GM21526 (cell line): ENCODE data around the gene VGLL4.

Experiments
- ATAC-seq: cut with Tn5 transposase; IDR thresholded peaks from one replicate; pipeline ENCODE4 v1.9.1; 2021; ENCODE audit warnings: moderate library complexity; ENCODE audit not compliant: unreplicated experiment, low FRiP score

Gene VGLL4

DNA sequence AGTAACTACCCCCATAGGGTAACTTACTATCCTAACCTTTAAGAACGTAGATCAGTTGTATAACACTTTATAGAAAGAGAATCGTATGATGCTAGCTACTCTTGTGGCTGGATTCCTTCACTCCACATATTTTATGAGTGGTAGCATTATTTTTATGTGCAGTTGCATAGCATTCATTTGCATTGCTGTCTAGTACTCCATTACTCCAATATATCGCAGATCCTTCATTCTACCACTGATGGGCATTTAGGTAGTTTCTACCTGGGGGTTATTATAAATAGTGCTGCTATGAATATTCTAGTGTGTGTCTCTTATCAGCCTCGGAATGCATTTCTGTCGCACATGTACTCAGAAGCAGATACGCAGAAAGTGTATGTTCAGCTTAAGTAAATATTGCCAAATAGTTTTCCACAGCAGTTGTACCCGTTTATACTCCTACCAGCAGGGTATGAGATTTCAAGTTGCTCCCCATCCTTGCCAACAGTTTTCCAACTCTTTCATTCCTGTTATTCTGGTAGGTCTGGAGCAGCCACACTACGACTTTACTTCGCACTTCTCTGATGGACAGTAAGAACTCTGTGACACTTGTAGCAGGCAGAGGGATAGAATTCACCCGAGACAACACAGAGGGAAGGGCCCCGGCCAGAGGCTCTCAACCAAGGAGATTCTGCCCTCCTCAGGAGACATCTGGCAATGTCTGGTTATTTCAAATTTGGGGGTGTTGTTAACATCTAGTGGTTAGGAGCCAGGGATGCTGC, 9.8 kb upstream of the VGLL4 start:
- ATAC-seq: no peak

- ATAC-seq: no peak
These were observed 8.2 kb upstream of the VGLL4 start for GRCh38 chr3:11651900-11652299.

DNA sequence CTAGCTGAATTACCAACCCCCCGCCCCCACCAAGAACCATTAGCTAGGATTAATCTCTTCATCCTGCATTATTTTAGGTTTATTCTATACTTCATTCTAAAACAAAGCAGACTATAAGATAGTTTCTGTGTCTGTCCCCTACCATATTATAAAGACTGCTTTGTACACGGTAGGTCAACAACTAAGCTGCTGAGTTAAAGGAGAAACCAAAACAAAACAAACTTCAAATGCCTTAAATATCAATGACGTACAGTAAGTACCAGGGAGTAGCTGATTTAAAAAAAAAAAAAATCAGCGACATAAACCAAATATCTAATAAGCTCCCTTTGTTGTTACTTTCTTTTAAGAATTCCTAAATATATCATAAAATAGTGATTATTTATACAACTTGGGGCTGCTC, 7.8 kb upstream of the VGLL4 start:
- ATAC-seq: no peak

- no peak for ATAC-seq
These were observed 6.7 kb upstream of the VGLL4 start for GRCh38 chr3:11650391-11650790.

DNA sequence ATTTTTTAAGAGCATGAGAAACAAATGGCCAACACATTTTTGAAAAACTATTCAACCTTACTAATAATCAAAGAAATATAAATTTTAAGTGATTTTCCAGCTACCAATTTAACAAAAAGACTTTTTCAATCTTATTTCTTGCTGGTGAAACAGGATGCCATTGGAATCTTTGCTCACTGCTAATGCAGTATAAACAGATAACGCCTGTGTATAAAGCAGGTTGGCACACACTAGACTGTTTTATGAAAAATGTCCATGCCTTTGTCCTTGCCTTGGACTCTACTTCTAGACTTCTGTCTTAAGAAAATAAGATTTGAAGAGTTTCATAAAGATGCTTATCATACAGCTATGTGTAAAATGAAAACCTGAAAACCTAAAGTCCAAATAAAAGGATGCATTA, 5.0 kb upstream of the VGLL4 start:
- ATAC-seq: no peak

GRCh38 chr3:11643201-11643603, 513 bp downstream of the VGLL4 start:
- no peak for ATAC-seq

DNA sequence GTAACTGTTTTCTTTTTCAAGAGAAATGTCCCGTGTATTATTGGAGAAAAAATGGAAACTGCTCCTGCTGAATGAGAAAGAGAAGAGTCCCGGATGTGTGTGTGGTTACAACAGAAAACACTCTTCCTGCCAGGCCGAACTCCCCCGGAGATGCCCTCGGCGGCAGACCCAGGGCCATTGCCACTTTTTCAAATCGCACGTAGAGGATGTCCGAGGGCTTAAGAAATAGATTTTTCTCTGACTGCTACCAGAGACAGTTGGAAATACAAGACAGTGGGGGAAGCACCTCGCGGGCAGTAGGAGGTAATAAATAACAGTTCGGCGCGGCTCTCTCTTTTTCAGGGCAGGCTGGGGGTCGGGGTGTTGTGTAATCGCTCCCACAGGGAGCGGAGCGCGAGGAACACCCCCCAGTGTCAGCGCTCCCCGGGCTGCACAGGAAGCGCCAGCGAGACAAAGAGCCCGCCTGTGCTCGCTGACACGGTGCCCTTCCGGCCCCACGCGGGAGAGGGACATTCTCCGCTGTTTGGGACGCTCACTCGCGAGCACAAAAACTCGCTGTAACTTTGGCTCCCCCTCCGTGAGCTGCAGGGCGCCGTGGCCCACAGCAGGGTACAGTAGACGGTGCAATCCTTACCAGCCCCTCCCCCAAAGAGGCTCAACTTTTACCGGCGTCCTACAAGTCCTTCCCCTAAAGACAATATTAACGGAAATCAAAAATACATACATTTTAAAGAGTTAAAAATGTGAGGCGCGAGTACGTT, 1.1 kb downstream of the VGLL4 start:
- ATAC-seq: peak; percentile 51

DNA sequence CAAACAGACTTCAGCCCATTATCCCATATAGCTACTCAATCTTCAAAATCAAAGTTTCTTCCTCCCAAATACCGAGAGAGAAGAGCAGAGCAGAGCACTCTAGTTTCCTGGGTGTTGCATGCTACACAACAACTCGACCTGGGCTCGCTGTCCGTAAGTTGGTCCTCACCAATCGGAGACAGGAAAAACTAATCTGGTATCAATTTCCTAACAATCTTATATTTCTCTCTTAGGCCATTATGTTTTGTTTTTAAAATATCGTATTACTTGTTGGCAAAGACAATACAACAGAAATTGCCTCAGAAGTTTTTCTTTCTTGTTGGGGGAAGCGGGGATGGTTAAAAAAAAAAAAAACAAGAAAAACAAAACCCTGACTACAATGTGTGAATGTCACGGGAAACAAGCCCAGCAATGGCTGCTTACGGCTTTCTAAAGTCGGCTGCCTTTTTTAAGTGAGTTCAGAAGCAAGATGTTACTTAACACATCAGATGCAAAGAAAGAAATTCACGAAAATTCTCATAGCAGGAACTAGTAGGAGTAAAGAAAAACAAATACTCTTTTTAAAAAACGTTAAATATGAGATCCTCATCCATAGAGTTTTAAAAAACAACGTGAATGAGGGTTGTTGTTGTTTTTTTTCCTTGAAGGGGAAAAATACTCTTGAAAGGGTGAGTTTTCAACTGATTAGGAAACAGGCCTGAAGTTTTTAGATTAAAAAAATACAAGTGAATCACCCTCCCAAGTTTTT, 1.9 kb downstream of the VGLL4 start:
- ATAC-seq: no peak

GRCh38 chr3:11641316-11641682, 2.4 kb downstream of the VGLL4 start:
- ATAC-seq: no peak

DNA sequence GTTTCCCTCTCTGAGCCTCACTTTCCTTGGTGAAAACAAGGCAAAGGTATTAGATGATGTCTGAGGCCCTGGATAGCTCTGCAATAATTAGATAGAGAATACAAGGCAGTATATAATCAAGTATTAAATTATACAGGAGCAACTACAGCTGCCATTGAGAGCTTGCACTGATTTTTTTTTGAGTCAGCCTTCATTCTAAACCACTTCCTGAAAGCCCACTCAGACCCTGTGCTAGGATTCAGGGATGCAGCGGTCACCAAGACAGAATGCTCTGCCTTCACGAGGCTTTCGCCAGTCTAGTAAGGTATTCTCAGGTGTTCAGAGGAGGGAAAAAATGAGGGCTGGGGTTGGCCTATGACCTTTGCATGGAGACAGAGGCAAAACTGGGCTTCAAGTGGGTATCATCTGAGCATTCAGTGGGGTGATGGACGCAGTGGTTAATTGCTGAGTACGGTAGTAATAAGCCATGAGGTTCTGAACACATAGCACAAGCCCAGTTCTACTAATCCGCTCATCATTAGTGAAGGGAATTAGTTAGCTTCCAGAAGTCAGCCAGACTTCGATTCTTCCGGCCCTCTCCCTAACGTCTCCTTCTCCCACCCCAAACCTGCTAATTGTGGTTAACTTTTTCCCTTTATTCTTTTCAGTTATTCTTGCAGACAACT, 3.6 kb downstream of the VGLL4 start:
- no peak for ATAC-seq

DNA sequence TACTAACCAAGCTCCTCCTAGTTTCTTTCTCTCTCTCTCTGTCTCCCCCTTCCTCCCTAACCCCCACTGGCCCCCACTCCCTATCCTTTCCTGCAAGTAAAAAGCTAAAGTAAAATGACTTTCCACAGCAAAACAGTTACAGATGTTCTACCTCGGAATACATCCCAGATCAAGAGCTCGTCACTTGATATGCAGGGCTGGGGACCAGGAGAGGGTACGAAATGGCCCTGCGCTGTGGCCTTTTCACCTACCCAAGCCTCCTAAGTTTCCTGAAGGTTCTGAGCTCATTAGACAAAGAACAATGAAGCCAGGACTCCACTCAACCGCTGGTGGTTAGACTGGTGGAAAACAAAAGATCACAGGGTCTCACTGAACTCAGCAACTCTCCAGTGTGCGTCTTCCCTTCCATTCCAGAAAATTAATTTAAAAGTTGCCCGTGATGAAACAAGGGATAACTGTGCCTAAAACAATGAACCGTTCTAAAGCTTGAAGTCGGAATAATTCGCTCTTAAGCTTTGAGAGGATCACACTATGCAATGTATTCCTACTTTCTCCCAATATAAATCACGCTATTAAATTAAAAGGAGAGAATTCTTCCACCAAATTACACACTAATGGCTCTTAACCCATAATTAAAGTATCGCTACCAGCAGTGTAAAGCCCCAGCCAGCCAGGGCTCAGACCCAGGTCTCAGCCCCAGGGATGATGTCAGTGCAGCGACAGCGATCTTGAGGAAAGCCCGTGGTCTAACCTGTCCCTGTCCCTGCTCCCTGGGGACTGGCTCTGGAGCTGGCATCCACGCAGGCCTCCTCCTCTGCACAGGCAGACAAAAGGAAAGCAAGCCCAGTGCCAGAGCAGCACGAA, 5.0 kb downstream of the VGLL4 start:
- ATAC-seq: no peak

GRCh38 chr3:11637901-11638458, 5.7 kb downstream of the VGLL4 start:
- no peak for ATAC-seq

DNA sequence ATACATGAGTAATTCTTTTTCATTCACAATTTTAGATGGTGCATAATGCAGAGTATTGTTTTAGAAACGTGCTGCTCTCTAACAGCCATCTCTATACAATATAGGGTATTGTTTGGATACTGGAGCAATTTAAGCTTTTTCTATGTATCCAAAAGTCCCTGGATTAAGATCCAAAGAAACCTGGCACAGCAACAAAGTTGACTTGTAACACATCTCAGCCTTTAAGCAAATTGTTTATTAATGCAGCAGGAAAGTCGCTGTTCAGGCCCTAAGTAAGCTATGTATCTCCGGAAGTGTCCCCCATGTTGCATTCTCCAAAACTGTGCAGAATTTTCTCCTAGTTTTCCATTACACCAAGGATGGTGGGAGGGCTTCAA, 7.3 kb downstream of the VGLL4 start:
- ATAC-seq: no peak

DNA sequence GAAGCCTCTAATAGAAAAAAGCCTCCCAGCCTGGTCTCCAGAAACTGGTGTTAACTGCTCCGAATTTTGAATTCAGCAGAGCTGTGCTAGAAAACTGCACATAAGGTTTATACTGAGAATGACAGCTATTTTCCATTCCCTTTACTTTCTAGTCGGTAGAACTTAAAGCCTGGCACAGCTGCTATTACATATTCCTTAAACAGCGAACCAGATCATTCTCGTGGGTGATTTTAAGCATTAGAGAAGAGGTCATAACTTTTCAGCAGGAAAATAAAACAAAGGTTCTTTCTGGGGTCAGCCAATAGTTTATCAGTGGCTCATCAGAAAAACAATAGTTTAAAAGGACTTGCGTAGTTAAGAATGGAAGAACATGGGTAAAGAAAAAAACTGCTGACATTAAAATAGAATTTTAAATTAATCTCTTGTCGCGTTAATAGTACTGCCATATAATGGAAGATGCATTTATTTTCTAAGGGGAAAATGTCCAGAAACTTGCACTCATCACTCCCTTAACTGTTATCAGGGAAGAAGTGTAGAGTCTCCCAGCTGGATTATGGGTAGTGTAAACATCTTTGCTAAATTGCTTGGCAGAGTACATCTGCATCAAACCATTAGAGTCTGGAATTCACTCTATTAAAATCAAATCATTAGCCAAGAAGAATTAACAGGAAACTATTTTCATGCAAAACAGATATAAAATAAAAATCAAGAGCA, 7.9 kb downstream of the VGLL4 start:
- no peak for ATAC-seq

DNA sequence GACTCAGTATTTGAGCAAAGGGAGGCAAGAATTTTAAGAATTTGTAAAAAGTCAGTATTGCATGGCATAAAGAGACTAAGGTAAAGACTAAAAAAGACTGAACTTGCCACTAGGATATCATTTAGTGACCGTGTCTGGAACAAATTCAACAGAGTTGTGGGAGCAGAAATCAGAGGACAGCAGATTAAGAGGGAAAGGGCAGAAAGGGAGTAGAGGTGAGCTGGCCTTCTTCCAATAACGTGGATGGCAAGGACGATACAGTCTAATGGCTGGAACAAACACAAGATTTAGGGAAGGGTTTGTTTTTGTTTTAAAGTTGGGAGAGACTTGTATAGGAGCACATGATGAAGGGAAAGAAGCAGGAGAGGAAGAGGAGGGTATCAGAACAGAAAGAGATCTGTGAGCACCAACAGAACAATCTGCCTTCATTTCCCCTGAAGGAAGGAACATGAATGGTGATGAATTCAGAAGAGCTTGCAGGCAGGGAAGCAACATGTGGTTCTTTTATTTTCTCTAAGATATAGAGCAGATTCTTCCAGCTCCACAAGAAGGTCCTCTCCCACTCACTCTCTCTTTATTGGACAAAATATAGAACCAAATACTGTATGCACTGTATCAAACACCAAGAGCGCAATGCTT, 8.6 kb downstream of the VGLL4 start:
- ATAC-seq: no peak

DNA sequence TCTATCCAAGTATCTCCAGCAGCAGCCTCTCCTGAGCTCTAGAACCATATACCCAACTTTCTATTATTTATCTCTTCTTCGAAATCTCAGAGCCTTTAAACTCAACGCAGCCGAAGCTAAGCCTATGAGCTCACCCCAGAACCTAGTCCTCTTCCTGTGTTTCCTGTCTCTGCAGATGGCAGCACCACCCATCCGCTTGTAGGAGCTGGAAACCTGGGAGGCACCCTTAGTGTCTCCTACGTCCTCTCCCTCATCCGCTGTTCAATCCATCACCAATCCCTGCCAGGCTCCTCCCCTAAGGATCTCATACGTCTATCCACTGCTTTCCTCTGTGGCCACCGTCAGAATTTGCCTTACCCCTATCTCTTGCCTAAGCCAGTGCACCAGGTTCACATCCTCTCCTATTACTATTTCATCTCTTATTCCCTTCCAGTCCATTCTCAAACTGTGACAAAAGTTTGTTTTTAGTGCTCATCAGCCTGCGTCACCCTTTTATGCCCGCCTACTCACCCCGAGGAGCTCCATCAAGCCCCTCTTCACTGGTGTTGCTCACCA, 9.6 kb downstream of the VGLL4 start:
- no peak for ATAC-seq

- ATAC-seq: no peak
These were observed 10.7 kb downstream of the VGLL4 start for GRCh38 chr3:11632966-11633365.

- ATAC-seq: no peak
These were observed 11.2 kb downstream of the VGLL4 start for GRCh38 chr3:11632564-11632963.
